Loucy (cell line): ENCODE measurements around the gene TES.

Experiments
- EZH2phosphoT487 ChIP-seq: fragments of 200-600 bp; IDR thresholded peaks from 2 replicates; pipeline ENCODE4 v1.6.1; 2018; ENCODE audit warnings: antibody characterized with exemption, mild to moderate bottlenecking, moderate library complexity, borderline replicate concordance
- TF ChIP-seq, protein P1 (sequence below): fragments of 200-600 bp; sonication (generic); conservative IDR thresholded peaks from 2 replicates; pipeline ENCODE4 v1.5.1; 2014; ENCODE audit warnings: mild to moderate bottlenecking, antibody characterized with exemption, low read length

DNA sequence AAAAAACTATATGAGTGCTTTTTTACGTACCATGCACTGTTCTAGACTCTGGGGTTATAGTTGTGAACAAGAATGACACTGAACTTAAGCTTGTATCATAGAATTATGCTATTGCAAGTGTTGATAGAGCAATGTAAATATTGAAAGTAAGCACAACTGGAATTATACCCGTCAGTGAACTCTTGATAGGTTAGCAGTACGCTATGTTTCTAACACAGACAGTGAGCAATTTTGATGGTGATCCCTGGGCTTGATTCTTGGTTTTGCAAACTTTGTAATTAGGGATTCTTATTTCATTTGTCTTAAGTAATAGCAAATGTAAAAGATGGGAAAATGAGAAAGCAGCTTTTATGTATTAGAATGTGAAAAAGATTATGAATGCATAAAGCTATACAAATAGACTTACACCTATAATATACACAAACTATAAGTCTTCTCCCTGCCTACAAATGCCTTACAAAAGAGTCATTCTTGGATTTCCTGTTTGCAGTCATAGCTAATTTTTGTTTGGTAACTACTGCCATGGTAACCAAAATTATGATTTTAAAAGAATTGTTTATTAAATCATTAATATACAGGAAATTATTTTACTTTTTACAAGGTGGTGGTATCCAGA lies 6.7 kb downstream of the TES start:
- TF ChIP-seq, protein P1, sequence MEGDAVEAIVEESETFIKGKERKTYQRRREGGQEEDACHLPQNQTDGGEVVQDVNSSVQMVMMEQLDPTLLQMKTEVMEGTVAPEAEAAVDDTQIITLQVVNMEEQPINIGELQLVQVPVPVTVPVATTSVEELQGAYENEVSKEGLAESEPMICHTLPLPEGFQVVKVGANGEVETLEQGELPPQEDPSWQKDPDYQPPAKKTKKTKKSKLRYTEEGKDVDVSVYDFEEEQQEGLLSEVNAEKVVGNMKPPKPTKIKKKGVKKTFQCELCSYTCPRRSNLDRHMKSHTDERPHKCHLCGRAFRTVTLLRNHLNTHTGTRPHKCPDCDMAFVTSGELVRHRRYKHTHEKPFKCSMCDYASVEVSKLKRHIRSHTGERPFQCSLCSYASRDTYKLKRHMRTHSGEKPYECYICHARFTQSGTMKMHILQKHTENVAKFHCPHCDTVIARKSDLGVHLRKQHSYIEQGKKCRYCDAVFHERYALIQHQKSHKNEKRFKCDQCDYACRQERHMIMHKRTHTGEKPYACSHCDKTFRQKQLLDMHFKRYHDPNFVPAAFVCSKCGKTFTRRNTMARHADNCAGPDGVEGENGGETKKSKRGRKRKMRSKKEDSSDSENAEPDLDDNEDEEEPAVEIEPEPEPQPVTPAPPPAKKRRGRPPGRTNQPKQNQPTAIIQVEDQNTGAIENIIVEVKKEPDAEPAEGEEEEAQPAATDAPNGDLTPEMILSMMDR: no peak
- TF ChIP-seq EZH2phosphoT487: no peak
